GM23248 (cell line): Measurements from ENCODE around the gene STEEP1.

Source experiments
- EZH2 ChIP-seq: fragments of 200-600 bp; sonication (generic); IDR thresholded peaks from 2 replicates; pipeline ENCODE4 v1.6.1; 2018; ENCODE audit warnings: antibody characterized with exemption, mild to moderate bottlenecking; ENCODE audit not compliant: insufficient read depth, poor library complexity, severe bottlenecking
- EZH2phosphoT487 ChIP-seq: fragments of 200-600 bp; sonication (generic); IDR thresholded peaks from 2 replicates; pipeline ENCODE4 v1.6.1; 2018; ENCODE audit warnings: antibody characterized with exemption, moderate library complexity, mild to moderate bottlenecking, low read depth; ENCODE audit not compliant: insufficient read depth

- TF ChIP-seq EZH2, result no peak
- no peak for TF ChIP-seq EZH2phosphoT487
Observed at GRCh38 chrX:119500061-119500800, 65.0 kb downstream of the STEEP1 start.
